Esophagus mucosa (tissue), 1 donor: ENCODE data around the gene MEF2B. TPM values are rescaled to one million over a fixed set of nuclear protein-coding genes. Genes with fewer than 3 reads are reported as not detected.

Experiments
- ATAC-seq: fragments of 200-7000 bp; cut with Tn5 transposase; one replicate; pipeline ENCODE4 v1.9.1; 2020
- total RNA-seq: library from RNA; stranded (reverse); gene quantifications from one replicate; pipeline ENCODE4 v1.2.4, GENCODE V29; 2023
- donor health status: DM: yes; HTN: yes; CAD: no.

The MEF2B gene
- 1.4 TPM for total RNA-seq

DNA sequence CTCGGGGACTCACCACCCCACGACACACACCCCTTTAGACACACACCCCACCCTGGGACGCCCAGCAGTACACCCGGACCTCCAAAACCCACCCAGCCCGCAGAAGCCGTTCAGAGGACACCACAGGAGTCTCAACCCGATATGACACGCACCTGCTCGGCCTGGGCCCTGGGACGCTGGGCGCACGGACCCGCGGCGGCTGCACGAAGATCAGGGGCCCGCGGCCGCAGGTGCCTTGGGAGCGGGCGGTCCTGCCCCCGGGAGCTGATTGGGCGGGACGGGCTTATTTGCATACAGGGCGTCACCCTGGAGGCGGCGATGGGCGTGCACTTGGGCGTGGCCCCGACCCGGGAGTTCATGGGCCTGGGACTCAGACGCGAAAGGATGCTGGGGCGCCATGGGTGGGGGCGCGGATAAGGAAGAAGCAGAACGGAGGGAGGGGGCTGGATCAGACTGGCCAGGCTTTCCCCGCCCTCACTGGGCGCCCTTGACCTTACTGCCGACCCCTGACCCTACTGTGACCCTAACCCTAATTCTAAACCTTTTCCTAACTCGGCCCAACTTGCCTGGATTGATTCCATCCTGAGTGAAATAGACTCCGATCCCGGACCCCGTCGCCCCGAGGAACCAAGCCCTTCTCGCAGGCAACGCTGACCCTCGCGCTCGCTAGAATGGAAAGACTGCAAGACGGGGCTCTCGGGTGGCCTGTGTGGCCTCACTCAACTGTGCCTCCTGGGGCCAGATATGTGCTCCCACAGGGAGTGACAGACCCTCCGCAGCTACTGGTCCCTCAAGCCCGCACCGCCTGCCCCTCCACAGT lies at the start of gene MEF2B:
Gene MEF2B (minus strand): TSS at position 211 of the 820 bp plus-strand sequence. CDS start 19,528 bp downstream, outside the sequence.
- ATAC-seq = peak; percentile 92

DNA sequence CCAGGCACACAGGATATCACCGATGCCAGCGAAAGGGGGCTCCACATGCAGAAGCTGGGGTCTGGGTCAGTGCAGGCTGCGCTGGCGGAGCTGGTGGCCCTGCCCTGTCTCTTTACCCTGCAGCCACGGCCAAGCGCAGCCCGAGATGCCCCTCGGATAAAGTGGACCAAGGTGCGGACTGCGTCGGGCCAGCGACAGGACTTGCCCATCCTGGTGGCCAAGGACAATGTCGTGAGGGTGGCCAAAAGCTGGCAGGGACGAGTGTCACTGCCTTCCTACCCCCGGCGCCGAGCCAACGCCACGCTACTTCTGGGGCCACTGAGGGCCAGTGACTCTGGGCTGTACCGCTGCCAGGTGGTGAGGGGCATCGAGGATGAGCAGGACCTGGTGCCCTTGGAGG lies 48.8 kb upstream of the MEF2B start:
- no peak for ATAC-seq

DNA sequence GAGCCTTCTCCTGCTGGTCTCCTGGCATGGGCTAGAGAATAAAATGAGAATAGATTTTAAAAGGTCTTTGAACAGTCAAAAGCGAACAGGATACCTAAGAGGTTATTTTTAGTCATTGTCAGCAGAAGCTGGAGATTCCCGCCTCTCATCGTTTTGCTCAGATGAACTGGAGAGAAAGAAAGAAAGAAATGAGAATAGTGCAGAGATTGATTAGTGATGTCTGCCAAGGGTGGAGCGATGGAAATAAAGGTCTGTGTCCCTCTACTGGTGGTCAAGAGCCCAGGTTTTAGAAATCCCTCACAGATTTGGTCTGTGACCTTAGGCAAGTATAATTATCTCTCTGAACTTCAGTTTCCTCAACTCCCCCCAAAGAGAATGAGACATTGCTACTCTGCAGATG lies 47.0 kb upstream of the MEF2B start:
- no peak for ATAC-seq

DNA sequence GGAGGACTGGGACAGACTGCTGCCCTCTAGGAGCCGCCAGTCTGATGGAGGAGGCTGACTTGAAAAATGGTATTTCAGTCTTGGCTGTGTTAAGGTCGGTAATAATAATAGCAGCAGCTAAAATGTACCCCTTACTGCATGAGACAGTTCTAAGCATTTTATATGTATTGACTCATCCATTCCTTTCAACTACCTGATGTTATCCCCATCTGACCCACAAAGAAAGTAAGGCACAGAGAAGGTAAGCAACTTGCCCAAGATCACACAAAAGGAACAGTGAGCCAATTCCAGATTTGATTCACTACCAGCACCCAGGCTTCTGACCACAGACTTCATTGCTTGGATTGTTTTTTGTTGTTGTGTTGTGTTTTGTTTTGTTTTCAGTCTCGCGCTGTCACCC lies 45.7 kb upstream of the MEF2B start:
- no peak for ATAC-seq

GRCh38 chr19:19214892-19215291 lies 44.8 kb upstream of the MEF2B start:
- no peak for ATAC-seq

GRCh38 chr19:19214159-19214490 lies 44.1 kb upstream of the MEF2B start:
- no peak for ATAC-seq

GRCh38 chr19:19213426-19214158 lies 43.5 kb upstream of the MEF2B start:
- ATAC-seq = no peak

DNA sequence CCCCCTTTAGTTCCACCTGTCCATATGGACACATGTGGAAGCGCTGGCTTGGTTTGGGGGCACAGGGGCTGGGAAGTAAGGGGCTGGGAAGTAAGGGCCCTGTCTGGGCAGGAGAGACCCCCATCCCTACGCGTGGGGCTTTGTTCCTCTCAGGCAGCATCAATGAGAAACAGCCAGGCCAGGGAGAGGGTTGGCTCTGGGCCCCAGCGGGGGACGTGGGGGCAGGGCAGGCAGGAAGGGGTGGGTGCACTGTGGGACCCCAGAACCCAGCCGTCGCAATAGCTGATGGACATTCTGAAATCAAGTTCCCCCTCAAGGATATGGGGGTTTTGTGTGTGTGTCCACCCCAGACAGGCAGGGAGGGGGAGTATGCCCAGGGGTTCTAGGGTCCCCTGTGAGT lies 42.9 kb upstream of the MEF2B start:
- ATAC-seq = no peak

- ATAC-seq = no peak
Measured at GRCh38 chr19:19211499-19212420, 41.7 kb upstream of the MEF2B start, which contains the start of gene NCAN. Gene NCAN, plus strand, starts transcription at chr19:19211958. Its CDS starts 4,996 bp downstream, at chr19:19216954.

DNA sequence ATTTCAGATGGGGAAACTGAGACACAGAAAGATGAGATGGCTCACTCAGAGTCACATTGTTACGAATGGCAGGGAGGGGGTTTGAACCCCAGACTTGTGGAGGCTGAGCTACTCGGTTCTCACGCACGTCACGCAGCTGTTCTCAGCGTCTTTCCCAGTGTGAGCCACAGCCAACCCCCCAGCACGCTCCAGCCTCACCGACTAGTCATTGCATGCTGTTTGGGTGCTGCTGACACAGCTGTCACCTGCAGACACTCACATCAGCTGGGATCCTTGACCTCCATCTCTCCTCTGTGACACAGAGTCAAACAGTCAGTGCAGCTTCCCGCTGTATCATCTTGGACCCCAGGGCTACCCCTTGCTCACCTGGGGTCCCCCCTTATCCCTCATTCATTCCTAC lies 39.3 kb upstream of the MEF2B start:
- no peak for ATAC-seq

- peak; percentile 65 for ATAC-seq
Measured at GRCh38 chr19:19207637-19208572, 37.8 kb upstream of the MEF2B start.

- no peak for ATAC-seq
Measured at GRCh38 chr19:19206938-19207337, 36.9 kb upstream of the MEF2B start.

DNA sequence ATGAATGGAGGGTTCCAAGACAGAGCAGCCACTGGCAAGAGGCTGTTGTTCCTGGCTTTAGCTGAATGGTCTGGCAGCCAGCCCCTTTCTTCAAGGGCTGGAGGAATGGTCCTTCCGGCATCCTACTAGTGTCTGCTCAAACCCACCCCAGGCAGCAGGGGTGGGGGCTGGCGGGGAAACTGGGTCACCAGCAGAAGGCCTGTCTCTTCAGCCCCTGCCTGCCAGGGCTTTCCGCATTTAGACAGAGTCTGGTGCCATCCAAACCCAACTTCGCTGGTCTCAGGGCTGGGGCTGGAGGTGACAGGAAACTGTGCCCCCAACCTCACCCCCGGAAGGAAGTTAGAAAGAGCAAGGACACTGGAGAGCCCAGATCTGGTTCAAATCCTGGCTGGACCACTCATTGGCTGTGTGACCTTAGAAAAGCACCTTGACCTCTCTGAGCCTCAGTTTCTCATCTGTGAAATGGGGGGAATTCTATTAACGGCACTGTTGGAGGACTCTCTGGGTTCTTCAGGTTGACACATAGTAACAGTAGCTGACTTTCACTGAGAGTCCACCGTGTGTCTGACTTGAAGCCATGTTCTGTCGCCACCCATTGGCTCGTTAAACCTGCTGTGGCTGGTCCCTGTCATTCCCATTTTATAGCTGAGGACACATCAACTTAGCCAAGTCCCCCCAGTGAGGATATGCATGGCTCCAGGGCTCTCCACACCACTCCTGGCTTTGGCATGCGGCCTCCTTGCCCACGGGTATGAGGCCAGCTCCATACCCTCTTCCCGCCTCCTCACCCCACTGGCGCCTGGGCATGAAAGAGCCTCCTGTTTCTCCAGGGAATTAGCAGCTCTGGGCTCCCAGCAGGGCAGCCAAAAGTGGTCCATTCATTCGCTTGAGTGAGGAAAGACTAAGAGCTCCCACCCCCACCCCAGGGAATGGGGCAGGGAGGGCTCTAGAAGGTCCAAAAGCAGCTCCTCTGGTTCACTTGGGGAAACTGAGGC lies 35.6 kb upstream of the MEF2B start:
- no peak for ATAC-seq

GRCh38 chr19:19204181-19204580 lies 34.1 kb upstream of the MEF2B start:
- ATAC-seq = no peak

GRCh38 chr19:19203012-19203856 lies 33.2 kb upstream of the MEF2B start, which contains the start of gene NR2C2AP:
Gene NR2C2AP, minus strand, starts transcription at chr19:19203414. Its CDS starts 354 bp downstream, at chr19:19203060.
- peak; percentile 80 for ATAC-seq

GRCh38 chr19:19202707-19203011 lies 32.6 kb upstream of the MEF2B start:
- no peak for ATAC-seq

GRCh38 chr19:19201697-19202630 lies 31.9 kb upstream of the MEF2B start:
- ATAC-seq = no peak

GRCh38 chr19:19193926-19194325 lies 23.9 kb upstream of the MEF2B start:
- no peak for ATAC-seq
